Islet of Langerhans (tissue), 1 donor: ENCODE measurements around the gene MAP1LC3B2.
"Not testable (repeated sequence)": the region's sequence is repeated elsewhere in the genome, so short reads cannot be mapped to it uniquely, and the experiment has no call there.

ENCODE experiments used
- FAIRE-seq: peaks from one replicate; lab custom pipeline; 2011; peaks lifted over from hg19 to GRCh38; lab: Jason Lieb, UNC

MAP1LC3B2 gene

DNA sequence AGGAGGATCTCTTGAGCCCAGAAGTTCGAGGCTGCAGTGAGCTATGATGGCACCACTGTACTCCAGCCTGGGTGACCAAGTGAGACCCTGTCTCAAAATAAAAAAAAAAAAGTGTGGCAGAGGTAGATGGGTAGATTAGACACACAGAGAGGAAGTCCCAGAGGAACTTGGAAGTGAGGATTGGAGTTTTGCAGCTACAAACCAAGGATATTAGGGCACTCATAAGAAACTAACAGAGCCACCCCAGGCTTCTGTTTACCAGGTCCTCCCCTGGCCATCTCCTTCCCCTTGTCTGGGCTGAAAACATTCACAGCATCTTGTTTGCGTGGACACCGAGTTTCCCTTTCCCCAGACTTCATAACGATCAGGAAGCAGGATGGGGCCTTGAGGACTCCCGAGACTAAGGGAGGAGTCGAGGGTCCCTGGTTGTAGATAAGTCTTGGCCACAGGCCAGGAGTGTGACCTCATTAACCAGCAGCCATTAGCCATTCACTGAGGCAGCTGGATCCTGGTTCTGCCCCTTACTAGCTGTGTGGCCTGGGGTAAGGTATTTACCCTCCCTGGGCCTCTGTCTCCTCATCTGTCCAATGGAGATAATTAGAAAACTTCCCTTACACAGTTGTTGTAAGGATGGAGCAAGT is 2.1 kb downstream of the MAP1LC3B2 start:
- FAIRE-seq = no peak

GRCh38 chr12:116562090-116562489 is 2.9 kb downstream of the MAP1LC3B2 start:
- no peak for FAIRE-seq

DNA sequence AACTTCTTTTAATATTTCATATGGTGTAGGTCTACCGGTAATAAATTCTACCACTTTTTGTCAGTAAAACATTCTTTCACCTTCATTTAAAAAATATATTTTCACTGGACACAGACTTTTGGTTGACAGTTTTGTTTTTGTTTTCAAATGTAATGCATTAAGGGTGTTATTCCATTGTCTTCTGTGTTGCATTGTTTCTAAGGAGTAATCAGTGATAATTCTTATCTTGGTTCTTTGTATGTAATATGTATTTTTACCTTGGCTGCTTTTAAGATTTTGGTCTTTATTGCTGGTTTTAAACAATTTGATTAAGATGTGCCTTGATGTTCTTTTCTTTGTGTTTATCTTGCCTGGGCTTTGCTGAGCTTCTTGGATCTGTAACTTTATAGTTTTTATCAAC is 4.1 kb downstream of the MAP1LC3B2 start:
- FAIRE-seq = no peak

GRCh38 chr12:116564080-116564479 is 4.9 kb downstream of the MAP1LC3B2 start:
- FAIRE-seq = no peak

DNA sequence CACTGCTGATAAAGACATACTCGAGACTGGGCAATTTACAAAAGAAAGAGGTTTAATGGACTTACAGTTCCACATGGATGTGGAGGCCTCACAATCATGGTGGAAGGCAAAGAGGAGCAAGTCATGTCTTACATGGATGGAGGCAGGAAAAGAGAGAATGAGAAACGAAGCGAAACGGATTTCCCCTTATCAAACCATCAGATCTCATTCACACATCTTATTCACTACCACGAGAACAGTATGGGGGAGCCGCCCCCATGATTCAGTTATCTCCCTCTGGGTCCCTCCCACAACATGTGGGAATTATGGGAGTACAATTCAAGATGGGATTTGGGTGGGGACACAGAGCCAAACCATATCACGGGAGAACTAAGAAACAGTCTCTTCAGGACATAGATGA is 6.0 kb downstream of the MAP1LC3B2 start:
- not testable (repeated sequence) for FAIRE-seq

- FAIRE-seq = no peak
Observed at GRCh38 chr12:116565963-116566362, 6.8 kb downstream of the MAP1LC3B2 start.

- FAIRE-seq = no peak
Observed at GRCh38 chr12:116568203-116568602, 9.0 kb downstream of the MAP1LC3B2 start.

DNA sequence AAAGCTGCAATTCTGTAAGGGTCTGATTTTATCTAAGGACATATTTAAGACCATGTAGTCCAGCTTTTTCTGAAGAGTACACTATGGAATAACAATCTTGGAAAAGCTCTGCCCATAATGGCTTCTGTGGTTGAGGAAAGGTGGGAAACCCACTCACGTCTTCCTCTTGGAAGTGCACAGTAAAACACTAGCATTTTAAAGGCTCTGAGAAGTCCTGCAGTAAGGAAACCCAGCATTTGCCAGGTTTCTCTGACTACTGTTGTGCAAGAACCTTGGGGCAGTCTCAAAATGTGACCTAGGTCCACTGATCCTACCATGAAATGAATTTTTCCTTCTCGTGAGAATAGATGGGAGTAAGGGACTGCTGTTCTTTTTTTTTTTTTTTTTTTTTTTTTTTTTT is 11.9 kb downstream of the MAP1LC3B2 start:
- FAIRE-seq = no peak

DNA sequence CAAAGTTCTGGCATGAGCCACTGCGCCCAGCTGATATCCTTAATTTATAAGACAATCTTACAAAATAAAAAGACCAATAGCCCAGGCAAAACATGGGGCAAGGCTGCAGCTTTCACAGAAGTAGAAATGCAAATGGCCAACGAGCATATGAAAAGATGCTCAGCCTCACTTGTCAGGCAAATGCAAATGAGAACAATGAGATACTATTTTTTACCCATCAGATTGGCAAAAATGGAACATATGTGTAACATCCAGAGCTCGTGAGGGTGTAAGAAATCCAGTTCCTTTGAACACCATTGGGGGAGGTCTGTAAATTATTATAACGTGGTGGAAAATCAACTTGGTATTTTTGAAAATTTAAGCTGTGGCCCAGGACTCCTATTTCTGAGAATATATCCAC is 14.6 kb downstream of the MAP1LC3B2 start:
- FAIRE-seq = no peak

DNA sequence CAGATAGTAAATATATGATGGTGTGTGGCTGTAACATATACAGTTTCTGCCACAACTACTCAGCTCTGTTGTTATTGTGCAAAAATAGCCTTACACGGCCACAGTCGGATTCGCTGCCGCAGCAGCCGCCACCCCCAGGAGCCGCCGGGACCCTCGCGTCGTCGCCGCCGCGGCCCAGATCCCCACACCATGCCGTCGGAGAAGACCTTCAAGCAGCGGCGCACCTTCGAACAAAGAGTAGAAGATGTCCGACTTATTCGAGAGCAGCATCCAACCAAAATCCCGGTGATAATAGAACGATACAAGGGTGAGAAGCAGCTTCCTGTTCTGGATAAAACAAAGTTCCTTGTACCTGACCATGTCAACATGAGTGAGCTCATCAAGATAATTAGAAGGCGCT is 16.6 kb downstream of the MAP1LC3B2 start:
- not testable (repeated sequence) for FAIRE-seq

GRCh38 chr12:116577154-116577561 is 18.0 kb downstream of the MAP1LC3B2 start:
- no peak for FAIRE-seq

- no peak for FAIRE-seq
Observed at GRCh38 chr12:116578051-116578450, 18.9 kb downstream of the MAP1LC3B2 start.

DNA sequence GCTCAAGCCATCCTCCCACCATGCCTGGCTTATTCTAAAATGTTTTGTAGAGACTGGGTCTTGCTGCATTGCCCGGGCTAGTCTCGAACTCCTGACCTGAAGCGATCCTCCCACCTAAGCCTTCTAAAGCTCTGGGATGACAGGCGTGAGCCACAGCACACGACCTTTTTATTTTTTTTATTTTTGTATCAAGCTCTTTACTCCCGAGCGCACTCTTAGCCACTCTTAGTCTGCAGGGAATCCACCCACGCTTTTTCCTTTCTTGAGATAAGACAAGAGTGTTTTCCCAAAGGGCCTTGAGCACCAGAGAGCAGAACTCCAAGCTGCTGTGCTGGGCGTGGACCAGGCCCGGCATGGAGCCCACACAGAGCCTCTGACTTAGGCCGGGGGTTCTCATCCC is 23.4 kb downstream of the MAP1LC3B2 start:
- FAIRE-seq = no peak

- no peak for FAIRE-seq
Observed at GRCh38 chr12:116583129-116583694, 24.0 kb downstream of the MAP1LC3B2 start.

GRCh38 chr12:116587270-116587669 is 28.1 kb downstream of the MAP1LC3B2 start:
- no peak for FAIRE-seq

DNA sequence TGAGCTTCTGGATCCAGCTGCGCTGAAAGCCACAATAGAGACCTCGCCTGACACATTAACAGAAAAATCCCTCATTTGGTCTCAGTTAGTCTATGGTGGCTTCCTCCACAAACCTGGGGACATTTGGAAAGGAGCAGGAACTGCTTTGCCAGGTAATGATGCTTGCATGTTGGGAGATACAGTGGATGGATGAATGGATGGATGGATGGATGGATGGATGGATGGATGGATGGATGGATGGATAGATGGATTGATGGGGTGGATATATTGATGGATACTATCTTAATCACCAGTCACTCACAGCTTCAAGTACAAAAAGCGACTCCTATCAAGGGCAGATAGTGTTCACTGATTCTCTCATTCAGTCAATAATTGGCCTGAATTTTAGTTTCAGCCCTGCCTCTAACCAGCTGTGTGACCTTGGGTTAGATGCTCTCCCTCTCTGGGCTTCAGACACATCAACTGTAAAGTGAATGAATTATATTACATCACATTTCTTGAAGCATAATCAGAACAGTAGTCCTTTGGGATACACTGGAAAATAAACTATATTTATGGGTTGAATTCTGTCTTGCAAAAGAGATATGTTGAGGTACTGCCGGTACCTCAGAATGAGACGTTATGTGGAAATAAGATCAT is 29.3 kb downstream of the MAP1LC3B2 start:
- no peak for FAIRE-seq

GRCh38 chr12:116589581-116589980 is 30.4 kb downstream of the MAP1LC3B2 start:
- no peak for FAIRE-seq

GRCh38 chr12:116590561-116590960 is 31.4 kb downstream of the MAP1LC3B2 start:
- no peak for FAIRE-seq

- FAIRE-seq = no peak
Observed at GRCh38 chr12:116591855-116592637, 32.9 kb downstream of the MAP1LC3B2 start.

DNA sequence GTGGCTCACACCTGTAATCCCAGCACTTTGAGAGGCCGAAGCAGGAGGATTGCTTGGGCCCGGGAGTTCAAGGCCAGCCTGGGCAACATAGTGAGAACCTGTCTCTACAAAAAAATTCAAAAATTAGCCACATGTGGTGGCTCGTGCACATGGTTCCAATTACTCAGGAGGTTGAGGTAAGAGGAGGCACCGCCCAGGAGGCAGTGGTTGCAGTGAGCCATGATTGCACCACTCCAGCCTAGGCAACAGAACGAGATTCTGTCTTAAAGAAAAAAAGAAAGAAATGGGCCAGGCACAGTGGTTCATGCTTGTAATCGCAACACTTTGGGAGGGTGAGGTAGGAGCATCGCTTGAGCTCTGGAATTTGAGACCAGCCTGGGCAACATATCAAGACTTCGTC is 33.5 kb downstream of the MAP1LC3B2 start:
- FAIRE-seq = no peak

GRCh38 chr12:116594325-116595038 is 35.3 kb downstream of the MAP1LC3B2 start:
- FAIRE-seq = no peak

- no peak for FAIRE-seq
Observed at GRCh38 chr12:116595186-116595585, 36.0 kb downstream of the MAP1LC3B2 start.
